GM23338 (cell line): ENCODE results near the gene HEATR1. TPM values are rescaled to one million over a fixed set of nuclear protein-coding genes. Genes with fewer than 3 reads are reported as not detected.

Source experiments
- ATAC-seq: fragments of 200-7000 bp; cut with Tn5 transposase; 3 replicates; pipeline ENCODE4 v1.9.1; 2020
- DNase-seq: peaks from one replicate; pipeline ENCODE4 v3.0.0-alpha.2; 2015; ENCODE audit warnings: low spot score
- H2AFZ ChIP-seq: fragments of 200-600 bp; sonication (generic); 2 replicates; pipeline ENCODE4 v1.8.0; 2016; ENCODE audit warnings: antibody characterized with exemption, mild to moderate bottlenecking, moderate library complexity
- H3F3A ChIP-seq: fragments of 200-600 bp; sonication (generic); replicated peaks from 2 replicates; pipeline ENCODE4 v1.8.0; 2017; ENCODE audit warnings: antibody characterized with exemption, mixed run types, low read depth
- H3K27ac ChIP-seq: fragments of 200-600 bp; sonication (generic); 2 replicates; pipeline ENCODE4 v1.6.1; 2016; ENCODE audit warnings: low read depth
- H3K27me3 ChIP-seq: fragments of 200-600 bp; sonication (generic); 2 replicates; pipeline ENCODE4 v1.8.0; 2016; ENCODE audit warnings: mild to moderate bottlenecking, mixed run types, moderate library complexity; ENCODE audit not compliant: insufficient read depth
- H3K36me3 ChIP-seq: fragments of 200-600 bp; sonication (generic); 2 replicates; pipeline ENCODE4 v1.8.0; 2016; ENCODE audit warnings: mild to moderate bottlenecking; ENCODE audit not compliant: insufficient read depth
- H3K4me1 ChIP-seq: fragments of 200-600 bp; sonication (generic); 2 replicates; pipeline ENCODE4 v1.8.0; 2016; ENCODE audit warnings: mild to moderate bottlenecking, moderate library complexity; ENCODE audit not compliant: insufficient read depth
- H3K4me2 ChIP-seq: fragments of 200-600 bp; sonication (generic); 2 replicates; pipeline ENCODE4 v1.7.1; 2017; ENCODE audit warnings: mixed run types
- H3K4me3 ChIP-seq: fragments of 200-600 bp; sonication (generic); 2 replicates; pipeline ENCODE4 v1.6.1; 2016; ENCODE audit warnings: mixed run types
- H3K79me2 ChIP-seq: fragments of 200-600 bp; sonication (generic); replicated peaks from 2 replicates; pipeline ENCODE4 v1.8.0; 2017; ENCODE audit warnings: mild to moderate bottlenecking; ENCODE audit not compliant: insufficient read depth
- H3K9me2 ChIP-seq: fragments of 200-600 bp; sonication (generic); 2 replicates; pipeline ENCODE4 v1.8.0; 2017; ENCODE audit not compliant: insufficient read depth
- H4K20me1 ChIP-seq: fragments of 200-600 bp; sonication (generic); replicated peaks from 2 replicates; pipeline ENCODE4 v1.8.0; 2017; ENCODE audit warnings: mild to moderate bottlenecking; ENCODE audit not compliant: insufficient read depth
- H3K27ac Mint-ChIP-seq: 2 replicates; pipeline ENCODE4 v1.8.0; 2020; ENCODE audit warnings: inconsistent platforms, mild to moderate bottlenecking, moderate library complexity, mixed read lengths
- H3K27me3 Mint-ChIP-seq: 3 replicates; pipeline ENCODE4 v1.8.0; 2022; ENCODE audit warnings: low read depth, mild to moderate bottlenecking, moderate library complexity, mixed read lengths, inconsistent platforms; ENCODE audit not compliant: insufficient read depth, poor library complexity
- H3K36me3 Mint-ChIP-seq: 3 replicates; pipeline ENCODE4 v1.8.0; 2021; ENCODE audit warnings: low read depth, mild to moderate bottlenecking, inconsistent platforms, moderate library complexity, mixed read lengths
- H3K4me1 Mint-ChIP-seq: 3 replicates; pipeline ENCODE4 v1.8.0; 2020; ENCODE audit warnings: mild to moderate bottlenecking, inconsistent platforms, mixed read lengths
- H3K4me3 Mint-ChIP-seq: 3 replicates; pipeline ENCODE4 v1.8.0; 2021; ENCODE audit warnings: moderate library complexity, mild to moderate bottlenecking, inconsistent platforms, mixed read lengths
- H3K9me3 Mint-ChIP-seq: 3 replicates; pipeline ENCODE4 v1.8.0; 2020; ENCODE audit warnings: moderate library complexity, mild to moderate bottlenecking, inconsistent platforms, mixed read lengths
- CREB1 ChIP-seq: fragments of 250-450 bp; sonication (Bioruptor Pico); IDR thresholded peaks from 2 replicates; pipeline ENCODE4 v1.5.0; 2020; ENCODE audit warnings: low read depth, mild to moderate bottlenecking, moderate library complexity
- EZH2 ChIP-seq: fragments of 200-600 bp; sonication (generic); IDR thresholded peaks from one replicate; pipeline ENCODE4 v1.8.0; 2017; ENCODE audit warnings: antibody characterized with exemption, mild to moderate bottlenecking, low read depth; ENCODE audit not compliant: unreplicated experiment
- EZH2phosphoT487 ChIP-seq: fragments of 200-600 bp; sonication (generic); IDR thresholded peaks from one replicate; pipeline ENCODE4 v1.8.1; 2018; ENCODE audit warnings: antibody characterized with exemption; ENCODE audit not compliant: unreplicated experiment
- JUNB ChIP-seq: IDR thresholded peaks from one replicate; pipeline ENCODE4 v1.6.1; 2016; ENCODE audit warnings: antibody characterized with exemption; ENCODE audit not compliant: unreplicated experiment
- NANOG ChIP-seq: IDR thresholded peaks from 2 replicates; pipeline ENCODE4 v1.6.1; 2016; ENCODE audit warnings: antibody characterized with exemption, borderline replicate concordance
- POLR2AphosphoS5 ChIP-seq: IDR thresholded peaks from 2 replicates; pipeline ENCODE4 v1.6.1; 2016; ENCODE audit warnings: antibody characterized with exemption, low read depth
- REST ChIP-seq: IDR thresholded peaks from one replicate; pipeline ENCODE4 v1.6.1; 2018; ENCODE audit warnings: antibody characterized with exemption; ENCODE audit not compliant: unreplicated experiment
- ZNF114 ChIP-seq: fragments of 250-450 bp; sonication (Bioruptor Pico); IDR thresholded peaks from 2 replicates; pipeline ENCODE4 v1.5.0; 2020; ENCODE audit warnings: mild to moderate bottlenecking, moderate library complexity
- ZNF331 ChIP-seq: fragments of 250-450 bp; sonication (Bioruptor Pico); IDR thresholded peaks from 2 replicates; pipeline ENCODE4 v1.5.0; 2020; ENCODE audit warnings: low read depth, mild to moderate bottlenecking, moderate library complexity
- polyA plus RNA-seq: library from polyadenylated mRNA; unstranded; fragments of >200 nt; fragmentation: Nextera tagmentation; extraction: Ambion mirVana; gene quantifications from 2 replicates; pipeline ENCODE4 v1.2.1, GENCODE V29; 2016
- total RNA-seq: library from RNA; depleted of rRNA; stranded (reverse); fragments of >200 nt; shearing (Covaris generic); gene quantifications from 2 replicates; pipeline ENCODE4 v1.2.3, GENCODE V29; 2014
- TF ChIP-seq, protein P1 (sequence below): fragments of 250-450 bp; sonication (Bioruptor Pico); IDR thresholded peaks from 2 replicates; pipeline ENCODE4 v1.5.0; 2020; ENCODE audit warnings: mild to moderate bottlenecking, moderate library complexity

The HEATR1 gene
- total and polyA plus RNA-seq, 2 experiments from 2014 or later = 17.2 to 81.1 TPM

GRCh38 chr1:236520445-236521005 is 83.8 kb downstream of the HEATR1 start:
- Histone ChIP-seq H3K79me2 (no peaks in the 10 kb centered on the region), H3K27me3 (peaks cover 33% of the 10 kb centered on the region), H3K4me3 (no peak overlapping the region), H3K36me3 (no peaks in the 10 kb centered on the region; the same call in 1 of the 2 replicates), H2AFZ (no peak overlapping the region), H4K20me1 (no peaks in the 10 kb centered on the region), H3K4me2 (no peak overlapping the region), H3F3A (no peaks in the 10 kb centered on the region), H3K4me1 (peaks cover 18% of the 10 kb centered on the region), H3K9me2 (no peaks in the 10 kb centered on the region), H3K27ac (no peak overlapping the region)
- H3K9me3 Mint-ChIP-seq = no peaks in the 10 kb centered on the region
- H3K27me3 Mint-ChIP-seq = peaks cover 12% of the 10 kb centered on the region
- TF ChIP-seq REST (no peak), NANOG (no peak), ZNF331 (CRISPR knock-in tag) (no peak), POLR2AphosphoS5 (no peak), CREB1 (CRISPR knock-in tag) (no peak), EZH2 (no peak), ZNF114 (CRISPR knock-in tag) (no peak), EZH2phosphoT487 (no peak), JUNB (no peak)
- TF ChIP-seq, protein P1, sequence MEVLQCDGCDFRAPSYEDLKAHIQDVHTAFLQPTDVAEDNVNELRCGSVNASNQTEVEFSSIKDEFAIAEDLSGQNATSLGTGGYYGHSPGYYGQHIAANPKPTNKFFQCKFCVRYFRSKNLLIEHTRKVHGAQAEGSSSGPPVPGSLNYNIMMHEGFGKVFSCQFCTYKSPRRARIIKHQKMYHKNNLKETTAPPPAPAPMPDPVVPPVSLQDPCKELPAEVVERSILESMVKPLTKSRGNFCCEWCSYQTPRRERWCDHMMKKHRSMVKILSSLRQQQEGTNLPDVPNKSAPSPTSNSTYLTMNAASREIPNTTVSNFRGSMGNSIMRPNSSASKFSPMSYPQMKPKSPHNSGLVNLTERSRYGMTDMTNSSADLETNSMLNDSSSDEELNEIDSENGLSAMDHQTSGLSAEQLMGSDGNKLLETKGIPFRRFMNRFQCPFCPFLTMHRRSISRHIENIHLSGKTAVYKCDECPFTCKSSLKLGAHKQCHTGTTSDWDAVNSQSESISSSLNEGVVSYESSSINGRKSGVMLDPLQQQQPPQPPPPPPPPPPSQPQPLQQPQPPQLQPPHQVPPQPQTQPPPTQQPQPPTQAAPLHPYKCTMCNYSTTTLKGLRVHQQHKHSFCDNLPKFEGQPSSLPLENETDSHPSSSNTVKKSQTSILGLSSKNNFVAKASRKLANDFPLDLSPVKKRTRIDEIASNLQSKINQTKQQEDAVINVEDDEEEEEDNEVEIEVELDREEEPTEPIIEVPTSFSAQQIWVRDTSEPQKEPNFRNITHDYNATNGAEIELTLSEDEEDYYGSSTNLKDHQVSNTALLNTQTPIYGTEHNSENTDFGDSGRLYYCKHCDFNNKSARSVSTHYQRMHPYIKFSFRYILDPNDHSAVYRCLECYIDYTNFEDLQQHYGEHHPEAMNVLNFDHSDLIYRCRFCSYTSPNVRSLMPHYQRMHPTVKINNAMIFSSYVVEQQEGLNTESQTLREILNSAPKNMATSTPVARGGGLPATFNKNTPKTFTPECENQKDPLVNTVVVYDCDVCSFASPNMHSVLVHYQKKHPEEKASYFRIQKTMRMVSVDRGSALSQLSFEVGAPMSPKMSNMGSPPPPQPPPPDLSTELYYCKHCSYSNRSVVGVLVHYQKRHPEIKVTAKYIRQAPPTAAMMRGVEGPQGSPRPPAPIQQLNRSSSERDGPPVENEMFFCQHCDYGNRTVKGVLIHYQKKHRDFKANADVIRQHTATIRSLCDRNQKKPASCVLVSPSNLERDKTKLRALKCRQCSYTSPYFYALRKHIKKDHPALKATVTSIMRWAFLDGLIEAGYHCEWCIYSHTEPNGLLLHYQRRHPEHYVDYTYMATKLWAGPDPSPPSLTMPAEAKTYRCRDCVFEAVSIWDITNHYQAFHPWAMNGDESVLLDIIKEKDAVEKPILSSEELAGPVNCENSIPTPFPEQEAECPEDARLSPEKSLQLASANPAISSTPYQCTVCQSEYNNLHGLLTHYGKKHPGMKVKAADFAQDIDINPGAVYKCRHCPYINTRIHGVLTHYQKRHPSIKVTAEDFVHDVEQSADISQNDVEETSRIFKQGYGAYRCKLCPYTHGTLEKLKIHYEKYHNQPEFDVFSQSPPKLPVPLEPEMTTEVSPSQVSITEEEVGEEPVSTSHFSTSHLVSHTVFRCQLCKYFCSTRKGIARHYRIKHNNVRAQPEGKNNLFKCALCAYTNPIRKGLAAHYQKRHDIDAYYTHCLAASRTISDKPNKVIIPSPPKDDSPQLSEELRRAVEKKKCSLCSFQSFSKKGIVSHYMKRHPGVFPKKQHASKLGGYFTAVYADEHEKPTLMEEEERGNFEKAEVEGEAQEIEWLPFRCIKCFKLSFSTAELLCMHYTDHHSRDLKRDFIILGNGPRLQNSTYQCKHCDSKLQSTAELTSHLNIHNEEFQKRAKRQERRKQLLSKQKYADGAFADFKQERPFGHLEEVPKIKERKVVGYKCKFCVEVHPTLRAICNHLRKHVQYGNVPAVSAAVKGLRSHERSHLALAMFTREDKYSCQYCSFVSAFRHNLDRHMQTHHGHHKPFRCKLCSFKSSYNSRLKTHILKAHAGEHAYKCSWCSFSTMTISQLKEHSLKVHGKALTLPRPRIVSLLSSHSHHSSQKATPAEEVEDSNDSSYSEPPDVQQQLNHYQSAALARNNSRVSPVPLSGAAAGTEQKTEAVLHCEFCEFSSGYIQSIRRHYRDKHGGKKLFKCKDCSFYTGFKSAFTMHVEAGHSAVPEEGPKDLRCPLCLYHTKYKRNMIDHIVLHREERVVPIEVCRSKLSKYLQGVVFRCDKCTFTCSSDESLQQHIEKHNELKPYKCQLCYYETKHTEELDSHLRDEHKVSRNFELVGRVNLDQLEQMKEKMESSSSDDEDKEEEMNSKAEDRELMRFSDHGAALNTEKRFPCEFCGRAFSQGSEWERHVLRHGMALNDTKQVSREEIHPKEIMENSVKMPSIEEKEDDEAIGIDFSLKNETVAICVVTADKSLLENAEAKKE (CRISPR knock-in tag) = no peak
- H3K4me1 Mint-ChIP-seq = peaks cover 15% of the 10 kb centered on the region
- no peaks in the 10 kb centered on the region for H3K36me3 Mint-ChIP-seq
- no peak for ATAC-seq
- no peak overlapping the region for H3K27ac Mint-ChIP-seq
- no peak overlapping the region for H3K4me3 Mint-ChIP-seq
- DNase-seq = no peak
